GM19351 (cell line): ENCODE results near the gene CLIC1.
"Not testable (repeated sequence)": the region's sequence is repeated elsewhere in the genome, so short reads cannot be mapped to it uniquely, and the experiment has no call there.

Source experiments
- ATAC-seq: cut with Tn5 transposase; IDR thresholded peaks from one replicate; pipeline ENCODE4 v1.9.1; 2021; ENCODE audit warnings: mild to moderate bottlenecking, moderate library complexity; ENCODE audit not compliant: unreplicated experiment

Gene CLIC1

GRCh38 chr6:31723980-31724691 is 12.2 kb downstream of the CLIC1 start:
- no peak for ATAC-seq

- no peak for ATAC-seq
These were observed 12.9 kb downstream of the CLIC1 start, which contains the start of gene MPIG6B for GRCh38 chr6:31723245-31723979. TSS of gene MPIG6B (plus strand) at chr6:31723373. CDS start at chr6:31723384, 11 bp downstream.

GRCh38 chr6:31722173-31722572 is 14.2 kb downstream of the CLIC1 start:
- ATAC-seq, result no peak

- no peak for ATAC-seq
These were observed 14.8 kb downstream of the CLIC1 start, which contains the start of gene LY6G6C for GRCh38 chr6:31721351-31722020. TSS of gene LY6G6C (minus strand) at chr6:31721746. CDS start at chr6:31721679, 67 bp downstream.

- ATAC-seq, result no peak
These were observed 16.0 kb downstream of the CLIC1 start for GRCh38 chr6:31720196-31720770.

GRCh38 chr6:31719001-31719400 is 17.3 kb downstream of the CLIC1 start:
- ATAC-seq, result no peak

- no peak for ATAC-seq
These were observed 18.1 kb downstream of the CLIC1 start for GRCh38 chr6:31718265-31718664.

GRCh38 chr6:31717499-31718222 is 18.7 kb downstream of the CLIC1 start:
- ATAC-seq, result no peak

- ATAC-seq, result no peak
These were observed 21.0 kb downstream of the CLIC1 start, which contains the start of gene LY6G6D for GRCh38 chr6:31715022-31715958. TSS of gene LY6G6D (plus strand) at chr6:31715348. CDS start at chr6:31715356, 8 bp downstream.

GRCh38 chr6:31713991-31714684 is 22.2 kb downstream of the CLIC1 start:
- no peak for ATAC-seq

- ATAC-seq, result no peak
These were observed 22.9 kb downstream of the CLIC1 start for GRCh38 chr6:31713465-31713864.

GRCh38 chr6:31712296-31712695 is 24.0 kb downstream of the CLIC1 start:
- ATAC-seq, result no peak

- ATAC-seq, result no peak
These were observed 25.1 kb downstream of the CLIC1 start for GRCh38 chr6:31711233-31711632.

GRCh38 chr6:31710523-31711219 is 25.7 kb downstream of the CLIC1 start:
- no peak for ATAC-seq

- ATAC-seq, result not testable (repeated sequence)
These were observed 27.2 kb downstream of the CLIC1 start for GRCh38 chr6:31709157-31709556.

GRCh38 chr6:31708224-31708623 is 28.1 kb downstream of the CLIC1 start:
- no peak for ATAC-seq

- ATAC-seq, result no peak
These were observed 28.6 kb downstream of the CLIC1 start for GRCh38 chr6:31707701-31708100.

GRCh38 chr6:31706599-31706998 is 29.7 kb downstream of the CLIC1 start, which contains the start of gene LY6G6F:
TSS of gene LY6G6F (plus strand) at chr6:31706866. CDS start at chr6:31706907, 41 bp downstream.
- ATAC-seq, result no peak
